Chondrocyte (in vitro differentiated cells): ENCODE data around the gene ITGA11. TPM values are rescaled to one million over a fixed set of nuclear protein-coding genes. Genes with fewer than 3 reads are reported as not detected.

Experiments
- DNase-seq: peaks from one replicate; pipeline ENCODE4 v3.0.0; 2021; ENCODE audit warnings: mixed read lengths, low spot score
- H3K27ac Mint-ChIP-seq: one replicate; pipeline ENCODE4 v1.8.0; 2021; ENCODE audit warnings: mild to moderate bottlenecking, moderate library complexity, mixed read lengths; ENCODE audit not compliant: unreplicated experiment
- H3K27me3 Mint-ChIP-seq: 2 replicates; pipeline ENCODE4 v1.8.0; 2021; ENCODE audit warnings: low read depth, mixed read lengths
- H3K36me3 Mint-ChIP-seq: 2 replicates; pipeline ENCODE4 v1.8.0; 2021; ENCODE audit warnings: low read depth, mixed read lengths
- H3K4me1 Mint-ChIP-seq: 2 replicates; pipeline ENCODE4 v1.8.0; 2021; ENCODE audit warnings: low read depth, mild to moderate bottlenecking, mixed read lengths
- H3K4me3 Mint-ChIP-seq: one replicate; pipeline ENCODE4 v1.8.0; 2021; ENCODE audit warnings: mild to moderate bottlenecking, moderate library complexity, mixed read lengths; ENCODE audit not compliant: unreplicated experiment
- H3K9me3 Mint-ChIP-seq: 2 replicates; pipeline ENCODE4 v1.8.0; 2021; ENCODE audit warnings: low read depth, mixed read lengths
- CTCF ChIP-seq: fragments of 200-600 bp; sonication (generic); IDR thresholded peaks from 2 replicates; pipeline ENCODE4 v1.5.0; 2021; ENCODE audit warnings: antibody characterized with exemption, mild to moderate bottlenecking, moderate library complexity
- total RNA-seq: library from RNA; stranded (reverse); gene quantifications from 3 replicates; pipeline ENCODE4 v1.2.1, GENCODE V29; 2021

Gene ITGA11
- total RNA-seq, 1 donor from 2014 or later, result 1,092 TPM

GRCh38 chr15:68310178-68310803, 121.7 kb downstream of the ITGA11 start:
- Mint-ChIP-seq H3K27ac (peak overlapping the region; percentile 99), H3K36me3 (peaks cover 58% of the 10 kb centered on the region), H3K4me3 (no peak overlapping the region), H3K4me1 (peaks cover 94% of the 10 kb centered on the region), H3K9me3 (no peaks in the 10 kb centered on the region), H3K27me3 (no peaks in the 10 kb centered on the region)
- no peak for DNase-seq
- TF ChIP-seq CTCF, result no peak

- no peaks in the 10 kb centered on the region for H3K27me3 Mint-ChIP-seq
- H3K4me3 Mint-ChIP-seq, result no peak overlapping the region
- H3K27ac Mint-ChIP-seq, result peak overlapping the region; percentile 99
- no peak for DNase-seq
- peaks cover 93% of the 10 kb centered on the region for H3K4me1 Mint-ChIP-seq
- no peak for TF ChIP-seq CTCF
- peaks cover 56% of the 10 kb centered on the region for H3K36me3 Mint-ChIP-seq
- H3K9me3 Mint-ChIP-seq, result no peaks in the 10 kb centered on the region
Observed at GRCh38 chr15:68309024-68309423, 122.9 kb downstream of the ITGA11 start.

GRCh38 chr15:68307131-68307928, 124.6 kb downstream of the ITGA11 start:
- Mint-ChIP-seq H3K27ac (peak overlapping the region; percentile 99), H3K27me3 (no peaks in the 10 kb centered on the region), H3K4me1 (peaks cover 77% of the 10 kb centered on the region)

GRCh38 chr15:68305420-68305871, 126.5 kb downstream of the ITGA11 start:
- Mint-ChIP-seq H3K36me3 (peaks cover 49% of the 10 kb centered on the region), H3K9me3 (no peaks in the 10 kb centered on the region), H3K4me3 (no peak overlapping the region), H3K27me3 (no peaks in the 10 kb centered on the region), H3K27ac (peak overlapping the region; percentile 99), H3K4me1 (peaks cover 64% of the 10 kb centered on the region)
- TF ChIP-seq CTCF, result no peak
- DNase-seq, result no peak

More at GRCh38 chr15:68307131-68307928, 124.6 kb downstream of the ITGA11 start:
- H3K9me3 Mint-ChIP-seq, result no peaks in the 10 kb centered on the region
- peaks cover 51% of the 10 kb centered on the region for H3K36me3 Mint-ChIP-seq
- DNase-seq, result no peak
- peak overlapping the region; percentile 26 for H3K4me3 Mint-ChIP-seq
- no peak for TF ChIP-seq CTCF

- peaks cover 58% of the 10 kb centered on the region for H3K4me1 Mint-ChIP-seq
- H3K36me3 Mint-ChIP-seq, result peaks cover 50% of the 10 kb centered on the region
- peak overlapping the region; percentile 99 for H3K27ac Mint-ChIP-seq
- no peak for TF ChIP-seq CTCF
- H3K4me3 Mint-ChIP-seq, result no peak overlapping the region
- no peak for DNase-seq
- no peaks in the 10 kb centered on the region for H3K9me3 Mint-ChIP-seq
- H3K27me3 Mint-ChIP-seq, result no peaks in the 10 kb centered on the region
Observed at GRCh38 chr15:68304589-68305337, 127.2 kb downstream of the ITGA11 start.
